SK-N-SH (cell line): ENCODE results near the gene DCDC1.

Experiments
- EP300 ChIP-seq, 2 experiments: IDR thresholded peaks; 2 replicates each; pipeline versions ENCODE4 v1.4.0 to v1.6.1; 2012; ENCODE audit warnings: borderline replicate concordance in 1 of 2, low read depth in 1 of 2, low read length in 1 of 2
- EZH2phosphoT487 ChIP-seq: fragments of 200-600 bp; sonication (generic); IDR thresholded peaks from 2 replicates; pipeline ENCODE4 v1.6.1; 2017; ENCODE audit warnings: low read depth, mixed run types, mild to moderate bottlenecking, antibody characterized with exemption, moderate library complexity, borderline replicate concordance
- FOSL2 ChIP-seq: IDR thresholded peaks from 2 replicates; pipeline ENCODE4 v1.4.0; 2012; ENCODE audit warnings: low read depth, mild to moderate bottlenecking, moderate library complexity, borderline replicate concordance
- JUND ChIP-seq: IDR thresholded peaks from 2 replicates; pipeline ENCODE4 v1.4.0; 2012
- POLR2AphosphoS5 ChIP-seq: IDR thresholded peaks from 2 replicates; pipeline ENCODE4 v1.6.1; 2012; ENCODE audit warnings: low read depth, low read length
- RAD21 ChIP-seq: IDR thresholded peaks from 2 replicates; pipeline ENCODE4 v1.6.1; 2012; ENCODE audit warnings: mild to moderate bottlenecking, low read length
- TF ChIP-seq, protein P1 (sequence below): fragments of 200-600 bp; sonication (generic); IDR thresholded peaks from 2 replicates; pipeline ENCODE4 v1.6.1; 2017; ENCODE audit warnings: antibody characterized with exemption, mild to moderate bottlenecking, moderate library complexity

DNA sequence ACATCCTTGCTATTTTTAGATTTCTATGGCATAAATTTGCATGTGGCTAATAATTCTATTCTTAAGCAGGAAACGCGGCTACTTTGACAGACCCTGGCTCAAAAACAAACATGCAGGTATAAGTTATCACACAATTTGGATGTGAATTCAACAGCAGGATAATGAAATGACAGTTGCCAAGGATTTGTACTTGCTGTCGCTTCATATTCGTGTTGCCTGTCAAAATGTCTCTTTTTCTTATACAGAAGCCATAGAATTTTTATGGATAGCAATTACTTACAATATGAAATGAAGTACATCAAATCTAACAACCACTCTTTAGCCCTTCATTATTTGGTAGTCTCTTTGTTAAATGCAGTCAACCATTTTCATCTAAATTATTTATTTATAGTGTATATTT is 46.4 kb downstream of the DCDC1 start:
- TF ChIP-seq, protein P1, sequence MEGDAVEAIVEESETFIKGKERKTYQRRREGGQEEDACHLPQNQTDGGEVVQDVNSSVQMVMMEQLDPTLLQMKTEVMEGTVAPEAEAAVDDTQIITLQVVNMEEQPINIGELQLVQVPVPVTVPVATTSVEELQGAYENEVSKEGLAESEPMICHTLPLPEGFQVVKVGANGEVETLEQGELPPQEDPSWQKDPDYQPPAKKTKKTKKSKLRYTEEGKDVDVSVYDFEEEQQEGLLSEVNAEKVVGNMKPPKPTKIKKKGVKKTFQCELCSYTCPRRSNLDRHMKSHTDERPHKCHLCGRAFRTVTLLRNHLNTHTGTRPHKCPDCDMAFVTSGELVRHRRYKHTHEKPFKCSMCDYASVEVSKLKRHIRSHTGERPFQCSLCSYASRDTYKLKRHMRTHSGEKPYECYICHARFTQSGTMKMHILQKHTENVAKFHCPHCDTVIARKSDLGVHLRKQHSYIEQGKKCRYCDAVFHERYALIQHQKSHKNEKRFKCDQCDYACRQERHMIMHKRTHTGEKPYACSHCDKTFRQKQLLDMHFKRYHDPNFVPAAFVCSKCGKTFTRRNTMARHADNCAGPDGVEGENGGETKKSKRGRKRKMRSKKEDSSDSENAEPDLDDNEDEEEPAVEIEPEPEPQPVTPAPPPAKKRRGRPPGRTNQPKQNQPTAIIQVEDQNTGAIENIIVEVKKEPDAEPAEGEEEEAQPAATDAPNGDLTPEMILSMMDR, result no peak
- TF ChIP-seq POLR2AphosphoS5, result no peak
- TF ChIP-seq JUND, result no peak
- no peak for TF ChIP-seq FOSL2
- no peak for TF ChIP-seq EZH2phosphoT487
- no peak for TF ChIP-seq EP300 (IDR thresholded peaks at IDR 0.05; ENCODE audit: borderline replicate concordance in 1 of 2, low read depth in 1 of 2, low read length in 1 of 2)
- TF ChIP-seq RAD21, result no peak
